HEK293T (cell line): ENCODE measurements around the gene EI24.

Experiments
- BHLHE40 ChIP-seq: fragments of 450-650 bp; IDR thresholded peaks from 2 replicates; pipeline ENCODE4 v1.6.1; 2016; ENCODE audit warnings: mild to moderate bottlenecking, moderate library complexity, borderline replicate concordance
- ELF4 ChIP-seq: fragments of 450-650 bp; IDR thresholded peaks from 2 replicates; pipeline ENCODE4 v1.6.1; 2017; ENCODE audit warnings: antibody characterized with exemption
- FOXA1 ChIP-seq: fragments of 450-650 bp; IDR thresholded peaks from 2 replicates; pipeline ENCODE4 v1.6.1; 2016; ENCODE audit warnings: mild to moderate bottlenecking
- FOXM1 ChIP-seq: fragments of 450-650 bp; IDR thresholded peaks from 2 replicates; pipeline ENCODE4 v1.6.1; 2017; ENCODE audit warnings: mild to moderate bottlenecking, borderline replicate concordance
- LEF1 ChIP-seq: fragments of 450-650 bp; IDR thresholded peaks from 2 replicates; pipeline ENCODE4 v1.6.1; 2017; ENCODE audit warnings: mild to moderate bottlenecking, borderline replicate concordance
- SUZ12 ChIP-seq: fragments of 450-650 bp; IDR thresholded peaks from 2 replicates; pipeline ENCODE4 v1.6.1; 2016; ENCODE audit warnings: mild to moderate bottlenecking
- ZNF384 ChIP-seq: fragments of 450-650 bp; IDR thresholded peaks from 2 replicates; pipeline ENCODE4 v1.6.1; 2016
- TF ChIP-seq, protein P1 (sequence below): fragments of 450-650 bp; IDR thresholded peaks from 2 replicates; pipeline ENCODE4 v1.6.1; 2016

- no peak for TF ChIP-seq ZNF384
- no peak for TF ChIP-seq BHLHE40
- TF ChIP-seq LEF1: no peak
- TF ChIP-seq SUZ12: no peak
- TF ChIP-seq ELF4: no peak
- TF ChIP-seq, protein P1, sequence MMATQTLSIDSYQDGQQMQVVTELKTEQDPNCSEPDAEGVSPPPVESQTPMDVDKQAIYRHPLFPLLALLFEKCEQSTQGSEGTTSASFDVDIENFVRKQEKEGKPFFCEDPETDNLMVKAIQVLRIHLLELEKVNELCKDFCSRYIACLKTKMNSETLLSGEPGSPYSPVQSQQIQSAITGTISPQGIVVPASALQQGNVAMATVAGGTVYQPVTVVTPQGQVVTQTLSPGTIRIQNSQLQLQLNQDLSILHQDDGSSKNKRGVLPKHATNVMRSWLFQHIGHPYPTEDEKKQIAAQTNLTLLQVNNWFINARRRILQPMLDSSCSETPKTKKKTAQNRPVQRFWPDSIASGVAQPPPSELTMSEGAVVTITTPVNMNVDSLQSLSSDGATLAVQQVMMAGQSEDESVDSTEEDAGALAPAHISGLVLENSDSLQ: no peak
- TF ChIP-seq FOXA1: no peak
- no peak for TF ChIP-seq FOXM1
Observed at GRCh38 chr11:125564357-125564756, 4.9 kb upstream of the EI24 start.
